Measurements from ENCODE around the gene CAMTA1. TPM values are rescaled to one million over a fixed set of nuclear protein-coding genes. Genes with fewer than 3 reads are reported as not detected.

Gene CAMTA1
- total and polyA plus RNA-seq, 4 donors = 48.1 to 140 (median 52.3) TPM

GRCh38 chr1:7432900-7433380, 647.7 kb downstream of the CAMTA1 start:
- ATAC-seq (ENCODE audit: insufficient read depth, low FRiP score) (no peak), DNase-seq (no peak)
- Histone ChIP-seq H3K36me3 (ENCODE audit: control insufficient read depth in 4 of 4, insufficient read depth in 4 of 4, low read length in 4 of 4) (no peaks in the 10 kb centered on the region), H3K9ac (ENCODE audit: insufficient read depth in 1 of 2, low read length in 2 of 2) (no peak overlapping the region), H3K9me3 (ENCODE audit: control insufficient read depth in 4 of 4, insufficient read depth in 3 of 4, low read length in 3 of 4) (peaks cover 0 to 4% (median 0%) of the 10 kb centered on the region in 4 donors), H3K27ac (ENCODE audit: low read depth in 1 of 2, low read length in 1 of 2) (no peak overlapping the region), H3K4me3 (no peak overlapping the region), H3K27me3 (ENCODE audit: control insufficient read depth in 3 of 3, insufficient read depth in 3 of 3, low read length in 2 of 3) (no peaks in the 10 kb centered on the region), H3K4me1 (ENCODE audit: control insufficient read depth in 5 of 5, insufficient read depth in 5 of 5, low read length in 5 of 5) (no peaks in the 10 kb centered on the region)
- TF ChIP-seq CTCF (IDR thresholded peaks at IDR 0.05; ENCODE audit: control extremely low read depth, extremely low read depth) = no peak
- WGBS, 2 donors = 75 to 82% methylated on average over 5 of the region's 5 CpGs

- ATAC-seq (ENCODE audit: insufficient read depth, low FRiP score) (no peak), DNase-seq (no peak)
- 94 to 97% methylated on average over 5 of the region's 5 CpGs for WGBS, 2 donors
- Histone ChIP-seq H3K9ac (ENCODE audit: insufficient read depth in 1 of 2, low read length in 2 of 2) (no peak overlapping the region), H3K4me3 (no peak overlapping the region), H3K4me1 (ENCODE audit: control insufficient read depth in 5 of 5, insufficient read depth in 5 of 5, low read length in 5 of 5) (no peaks in the 10 kb centered on the region), H3K27ac (ENCODE audit: low read depth in 1 of 2, low read length in 1 of 2) (no peak overlapping the region), H3K27me3 (ENCODE audit: control insufficient read depth in 3 of 3, insufficient read depth in 3 of 3, low read length in 2 of 3) (no peaks in the 10 kb centered on the region), H3K9me3 (ENCODE audit: control insufficient read depth in 4 of 4, insufficient read depth in 3 of 4, low read length in 3 of 4) (peaks cover 0 to 4% (median 0%) of the 10 kb centered on the region in 4 donors), H3K36me3 (ENCODE audit: control insufficient read depth in 4 of 4, insufficient read depth in 4 of 4, low read length in 4 of 4) (no peaks in the 10 kb centered on the region)
- no peak for TF ChIP-seq CTCF (IDR thresholded peaks at IDR 0.05; ENCODE audit: control extremely low read depth, extremely low read depth)
Observed at GRCh38 chr1:7434566-7434965, 649.3 kb downstream of the CAMTA1 start.

GRCh38 chr1:7435276-7436055, 650.2 kb downstream of the CAMTA1 start:
- no peak overlapping the region for H3K27ac ChIP-seq (ENCODE audit: low read depth in 1 of 2, low read length in 1 of 2)
- no peak for ATAC-seq (ENCODE audit: insufficient read depth, low FRiP score)
- H3K9ac ChIP-seq (ENCODE audit: insufficient read depth in 1 of 2, low read length in 2 of 2) = no peak overlapping the region
- DNase-seq = no peak
- 87 to 91% methylated on average over 14 of the region's 14 CpGs for WGBS, 2 donors
- H3K27me3 ChIP-seq (ENCODE audit: control insufficient read depth in 3 of 3, insufficient read depth in 3 of 3, low read length in 2 of 3) = no peaks in the 10 kb centered on the region
- TF ChIP-seq CTCF (IDR thresholded peaks at IDR 0.05; ENCODE audit: control extremely low read depth, extremely low read depth) = no peak
- H3K4me3 ChIP-seq = no peak overlapping the region
- peaks cover 0 to 4% (median 0%) of the 10 kb centered on the region in 4 donors for H3K9me3 ChIP-seq (ENCODE audit: control insufficient read depth in 4 of 4, insufficient read depth in 3 of 4, low read length in 3 of 4)
- no peaks in the 10 kb centered on the region for H3K4me1 ChIP-seq (ENCODE audit: control insufficient read depth in 5 of 5, insufficient read depth in 5 of 5, low read length in 5 of 5)
- no peaks in the 10 kb centered on the region for H3K36me3 ChIP-seq (ENCODE audit: control insufficient read depth in 4 of 4, insufficient read depth in 4 of 4, low read length in 4 of 4)

All from lung (tissue), 12 donors.